K562 (cell line): ENCODE measurements around the gene ADARB2. TPM values are rescaled to one million over a fixed set of nuclear protein-coding genes. Genes with fewer than 3 reads are reported as not detected.

Experiments used
- ATAC-seq: fragments of 200-7000 bp; cut with Tn5 transposase; 3 replicates; pipeline ENCODE4 v1.9.1; 2020; ENCODE audit warnings: moderate library complexity
- BruUV-seq: library from RNA; stranded (reverse); fragments of 400-500 nt; replicated peaks from 2 replicates; lab custom pipeline; 2021; lab: Mats Ljungman, UMichigan
- CTCF ChIA-PET: fragments of 300-600 bp; formaldehyde crosslinking; extraction: SDS; loops from one replicate; lab custom pipeline; 2021; ENCODE audit warnings: low intra/inter-chr PET ratio; lab: Yijun Ruan, JAX
- POLR2A ChIA-PET: fragments of 300-600, 350-650 bp; sonication (Branson Sonifier 250); formaldehyde crosslinking; extraction: SDS; loops from one replicate; lab custom pipeline; 2021; ENCODE audit warnings: antibody characterized with exemption, inconsistent platforms; lab: Yijun Ruan, JAX
- DNase-seq, 4 experiments: peaks; one replicate each; pipeline versions ENCODE4 v3.0.0 to v3.0.0-alpha.2; 2011 to 2018; ENCODE audit warnings: low spot score in 3 of 4, mixed read lengths in 3 of 4; ENCODE audit errors: extremely low read depth in 1 of 4
- FAIRE-seq: peaks from 2 replicates; lab custom pipeline; 2011; peaks lifted over from hg19 to GRCh38; lab: Jason Lieb, UNC
- H2AFZ ChIP-seq: 2 replicates; pipeline ENCODE4 v1.6.0; 2011; ENCODE audit warnings: low read depth, low read length, control low read depth, inconsistent platforms
- H3K27ac ChIP-seq: fragments of 200-600 bp; 3 replicates; pipeline ENCODE4 v1.8.0; 2011; ENCODE audit warnings: low read depth, mild to moderate bottlenecking, control low read depth, inconsistent platforms, low read length, moderate library complexity, mixed read lengths; ENCODE audit errors: extremely low read depth
- H3K27me3 ChIP-seq, 2 experiments: fragments of 300-600 bp in 1 of 2; 2 replicates in 1 of 2; 3 replicates in 1 of 2; pipeline versions ENCODE4 v1.6.0 to v1.8.0; 2011; ENCODE audit warnings: inconsistent platforms in 2 of 2, low read length in 2 of 2, mild to moderate bottlenecking in 1 of 2, mixed read lengths in 1 of 2, moderate library complexity in 1 of 2; ENCODE audit not compliant: control insufficient read depth in 2 of 2, insufficient read depth in 2 of 2
- H3K36me3 ChIP-seq: fragments of 300-600 bp; 3 replicates; pipeline ENCODE4 v1.8.0; 2011; ENCODE audit warnings: mild to moderate bottlenecking, low read length, inconsistent platforms; ENCODE audit not compliant: control insufficient read depth, insufficient read depth
- H3K4me1 ChIP-seq, 2 experiments: fragments of 200-600 bp in 1 of 2; replicated peaks in 1 of 2; 2 replicates in 1 of 2; 3 replicates in 1 of 2; pipeline versions ENCODE4 v1.5.1 to v1.8.0; 2011; ENCODE audit warnings: inconsistent platforms in 2 of 2, low read length in 2 of 2, mild to moderate bottlenecking in 1 of 2, mixed read lengths in 1 of 2, moderate library complexity in 1 of 2; ENCODE audit not compliant: control insufficient read depth in 2 of 2, insufficient read depth in 2 of 2
- H3K4me2 ChIP-seq: 2 replicates; pipeline ENCODE4 v1.6.1; 2011; ENCODE audit warnings: low read length, control low read depth, inconsistent platforms, mixed read lengths; ENCODE audit not compliant: insufficient read depth
- H3K4me3 ChIP-seq: fragments of 200-600 bp; sonication (generic), shearing (Covaris generic); 2 replicates; pipeline ENCODE4 v1.5.1; 2016; ENCODE audit warnings: control low read depth, inconsistent platforms
- H3K79me2 ChIP-seq: fragments of 200-600 bp; 3 replicates; pipeline ENCODE4 v1.8.0; 2011; ENCODE audit warnings: low read length, inconsistent platforms; ENCODE audit not compliant: control insufficient read depth, insufficient read depth
- H3K9ac ChIP-seq, 2 experiments: 2 replicates each; pipeline versions ENCODE4 v1.6.0 to v1.6.1; 2011; ENCODE audit warnings: low read depth in 2 of 2, low read length in 2 of 2, control low read depth in 1 of 2, inconsistent platforms in 1 of 2, mild to moderate bottlenecking in 1 of 2, mixed read lengths in 1 of 2; ENCODE audit not compliant: insufficient read depth in 1 of 2
- H3K9me1 ChIP-seq: one replicate; pipeline ENCODE4 v1.6.0; 2011; ENCODE audit warnings: inconsistent platforms, mild to moderate bottlenecking, low read length, moderate library complexity; ENCODE audit not compliant: control insufficient read depth, insufficient read depth
- H3K9me3 ChIP-seq: replicated peaks from 2 replicates; pipeline ENCODE4 v1.5.1; 2011; ENCODE audit warnings: low read depth, low read length, inconsistent platforms; ENCODE audit not compliant: control insufficient read depth, insufficient read depth
- H4K20me1 ChIP-seq: replicated peaks from 2 replicates; pipeline ENCODE4 v1.6.1; 2011; ENCODE audit warnings: low read length, inconsistent platforms, mixed read lengths; ENCODE audit not compliant: control insufficient read depth, insufficient read depth
- ARNT ChIP-seq, 2 experiments: fragments of 450-650 bp; IDR thresholded peaks; 2 replicates each; pipeline ENCODE4 v1.6.1; 2016; ENCODE audit warnings: mild to moderate bottlenecking in 1 of 2
- CEBPB ChIP-seq: fragments of 450-650 bp; IDR thresholded peaks from 2 replicates; pipeline ENCODE4 v1.6.1; 2016; ENCODE audit warnings: missing genetic modification characterization, missing compliant biosample characterization
- HDAC1 ChIP-seq, 2 experiments: fragments of 450-650 bp; IDR thresholded peaks; 2 replicates each; pipeline ENCODE4 v1.6.1; 2016 to 2017; ENCODE audit warnings: inconsistent platforms in 1 of 2, mild to moderate bottlenecking in 1 of 2, moderate library complexity in 1 of 2
- ID3 ChIP-seq, 2 experiments: fragments of 250-450 bp in 1 of 2; fragments of 450-650 bp in 1 of 2; sonication (Bioruptor Pico) in 1 of 2; IDR thresholded peaks; 2 replicates each; pipeline versions ENCODE4 v1.6.1 to v1.8.0; 2016 to 2021; ENCODE audit warnings: mild to moderate bottlenecking in 2 of 2, moderate library complexity in 2 of 2, missing compliant biosample characterization in 1 of 2, missing genetic modification characterization in 1 of 2
- OTX1 ChIP-seq: fragments of 450-650 bp; formaldehyde crosslinking; IDR thresholded peaks from 2 replicates; pipeline ENCODE4 v1.4.0; 2022; ENCODE audit warnings: mild to moderate bottlenecking
- POLR2A ChIP-seq: fragments of 450-650 bp; conservative IDR thresholded peaks from 2 replicates; pipeline ENCODE4 v1.6.1; 2016
- SMAD2 ChIP-seq: fragments of 150-350 bp; IDR thresholded peaks from 2 replicates; pipeline ENCODE4 v1.6.1; 2014; ENCODE audit warnings: low read depth, mild to moderate bottlenecking, low read length
- TAL1 ChIP-seq: fragments of 450-650 bp; IDR thresholded peaks from 2 replicates; pipeline ENCODE4 v1.6.1; 2016; ENCODE audit warnings: mild to moderate bottlenecking
- TRIM24 ChIP-seq, 2 experiments: fragments of 450-650 bp; IDR thresholded peaks; 2 replicates each; pipeline ENCODE4 v1.6.1; 2016
- TSC22D4 ChIP-seq: fragments of 450-650 bp; IDR thresholded peaks from 2 replicates; pipeline ENCODE4 v1.6.1; 2016; ENCODE audit warnings: missing genetic modification characterization, missing biosample characterization, control low read depth
- ZNF318 ChIP-seq, 2 experiments: fragments of 450-650 bp; IDR thresholded peaks; 2 replicates each; pipeline ENCODE4 v1.6.1; 2016; ENCODE audit warnings: mild to moderate bottlenecking in 2 of 2, borderline replicate concordance in 1 of 2, low read depth in 1 of 2, moderate library complexity in 1 of 2
- WGBS: fragments of 100-300 bp; shearing (Covaris generic); methylation state at CpG from one replicate; pipeline ENCODE4 v1.1.6; 2016; ENCODE audit warnings: low coverage, mixed read lengths; ENCODE audit not compliant: insufficient coverage; ENCODE audit errors: missing lambda C conversion rate; 5-methylcytosine and 5-hydroxymethylcytosine counted together
- in situ Hi-C: fragments of 300-500 bp; cut with MboI; formaldehyde crosslinking; loops from 4 replicates; pipeline ENCODE4 v1.15.0; 2018; ENCODE audit warnings: inconsistent platforms, mixed read lengths
- intact Hi-C: fragments of 100-400 bp; cut with micrococcal nuclease; formaldehyde crosslinking; loops from 2 replicates; pipeline ENCODE4 v1.14.2; 2022
- polyA plus RNA-seq, 8 experiments: library from polyadenylated mRNA; depleted of rRNA in 4 of 8; stranded (reverse) in 5 of 8; unstranded in 3 of 8; fragments of >200 nt; fragmentation: Nextera tagmentation in 2 of 8; fragmentation: Illumina TruSeq in 1 of 8; extraction: Ambion mirVana in 2 of 8; extraction: Trizol in 1 of 8; gene quantifications; 2 replicates each; pipeline versions ENCODE4 v1.2.1 to v1.2.3, GENCODE V29; 2011 to 2014; ENCODE audit warnings: inconsistent platforms in 1 of 8, missing spikeins in 1 of 8
- total RNA-seq, 7 experiments: library from RNA; depleted of rRNA in 6 of 7; stranded (reverse); fragments of >200 nt in 6 of 7; fragmentation: Illumina TruSeq in 2 of 7; extraction: Trizol in 2 of 7; gene quantifications; 2 replicates each; pipeline versions ENCODE4 v1.2.1 to v1.2.3, GENCODE V29; 2011 to 2021; ENCODE audit warnings: low replicate concordance in 1 of 7
- TF ChIP-seq, protein P1 (sequence below): sonication (generic); formaldehyde crosslinking; IDR thresholded peaks from 2 replicates; pipeline ENCODE4 v1.8.0; 2022; ENCODE audit warnings: mild to moderate bottlenecking, missing genetic modification reagents
- TF ChIP-seq, protein P2 (sequence below): fragments of 250-450 bp; sonication (Bioruptor Pico); IDR thresholded peaks from 2 replicates; pipeline ENCODE4 v1.8.0; 2022; ENCODE audit warnings: moderate library complexity, mild to moderate bottlenecking, inconsistent platforms

The ADARB2 gene
- total and polyA plus RNA-seq, 9 of the 15 experiments (the other 6 are each of a cell fraction or from before 2014, with no cell fraction given): not detected

DNA sequence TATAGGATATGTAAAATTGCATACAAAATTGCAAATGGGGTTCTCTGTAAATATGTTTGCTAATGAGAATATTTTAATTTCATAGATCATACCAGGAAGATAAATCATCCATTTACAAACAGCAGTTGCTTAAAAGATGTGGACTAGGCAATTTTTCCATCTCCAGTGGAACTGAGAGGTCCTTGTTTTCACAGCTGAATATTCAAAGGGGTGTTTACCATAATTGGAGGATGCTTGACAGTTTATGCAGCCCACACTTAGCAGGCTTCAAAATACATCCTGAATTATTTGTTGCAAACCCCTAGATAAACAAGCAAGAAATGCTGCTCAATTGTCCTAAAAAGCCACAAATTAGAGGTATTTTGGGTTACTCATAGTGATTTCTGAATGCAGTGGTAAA lies 69.9 kb downstream of the ADARB2 start (continued):
- TF ChIP-seq TSC22D4 (tag) (no peak), ARNT (IDR thresholded peaks at IDR 0.05) (no peak), TAL1 (no peak)

GRCh38 chr10:1666147-1666546 lies 71.2 kb downstream of the ADARB2 start:
- no peaks in the 10 kb centered on the region for H4K20me1 ChIP-seq
- no peak for DNase-seq
- no peak overlapping the region for H3K4me3 ChIP-seq
- no peak overlapping the region for H3K9ac ChIP-seq
- in situ Hi-C loops: no loop called here
- no peaks in the 10 kb centered on the region for H3K79me2 ChIP-seq
- ATAC-seq: no peak
- H3K4me2 ChIP-seq: no peak overlapping the region
- H3K27ac ChIP-seq: no peak overlapping the region
- no peaks in the 10 kb centered on the region for H3K36me3 ChIP-seq
- H3K9me1 ChIP-seq: no peaks in the 10 kb centered on the region
- no peaks in the 10 kb centered on the region for H3K9me3 ChIP-seq
- ChIA-PET CTCF (no interaction called here), POLR2A (no interaction called here)
- no peaks in the 10 kb centered on the region for H3K4me1 ChIP-seq
- WGBS: 0% methylated on average over 16 of the region's 20 CpGs
- FAIRE-seq: no peak
- no TSS peak for BruUV-seq
- H2AFZ ChIP-seq: no peak overlapping the region
- intact Hi-C loops: no loop called here
- peaks cover 20 to 70% of the 10 kb centered on the region in 2 experiments; a peak in 4 of 5 replicates for H3K27me3 ChIP-seq
- TF ChIP-seq, protein P1, sequence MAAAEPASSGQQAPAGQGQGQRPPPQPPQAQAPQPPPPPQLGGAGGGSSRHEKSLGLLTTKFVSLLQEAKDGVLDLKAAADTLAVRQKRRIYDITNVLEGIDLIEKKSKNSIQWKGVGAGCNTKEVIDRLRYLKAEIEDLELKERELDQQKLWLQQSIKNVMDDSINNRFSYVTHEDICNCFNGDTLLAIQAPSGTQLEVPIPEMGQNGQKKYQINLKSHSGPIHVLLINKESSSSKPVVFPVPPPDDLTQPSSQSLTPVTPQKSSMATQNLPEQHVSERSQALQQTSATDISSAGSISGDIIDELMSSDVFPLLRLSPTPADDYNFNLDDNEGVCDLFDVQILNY (CRISPR knock-in tag): no peak
- TF ChIP-seq OTX1 (CRISPR knock-in tag) (no peak), POLR2A (no peak), SMAD2 (no peak), CEBPB (tag) (no peak), ID3 (CRISPR knock-in tag; IDR thresholded peaks at IDR 0.05) (no peak), ID3 (tag; IDR thresholded peaks at IDR 0.05) (no peak), TRIM24 (IDR thresholded peaks at IDR 0.05) (no peak), HDAC1 (IDR thresholded peaks at IDR 0.05) (no peak), ZNF318 (IDR thresholded peaks at IDR 0.05; ENCODE audit: borderline replicate concordance in 1 of 2, low read depth in 1 of 2) (no peak)
- TF ChIP-seq, protein P2, sequence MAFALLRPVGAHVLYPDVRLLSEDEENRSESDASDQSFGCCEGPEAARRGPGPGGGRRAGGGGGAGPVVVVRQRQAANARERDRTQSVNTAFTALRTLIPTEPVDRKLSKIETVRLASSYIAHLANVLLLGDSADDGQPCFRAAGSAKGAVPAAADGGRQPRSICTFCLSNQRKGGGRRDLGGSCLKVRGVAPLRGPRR: no peak
